Fibroblast of pulmonary artery (primary cell): Measurements from ENCODE around the gene TBCC.
A peak's percentile ranks its signal among the peaks of the same experiment; 100 is the strongest.

Source experiments
- DNase-seq: peaks from one replicate; pipeline ENCODE4 v3.0.0-alpha.2; 2010; ENCODE audit warnings: low read depth
- H3K4me3 ChIP-seq: replicated peaks from 2 replicates; pipeline ENCODE4 v1.5.1; 2011; ENCODE audit warnings: low read depth, mild to moderate bottlenecking, control low read depth, low read length, moderate library complexity
- CTCF ChIP-seq: IDR thresholded peaks from 2 replicates; pipeline ENCODE4 v1.5.1; 2011; ENCODE audit warnings: mild to moderate bottlenecking, control low read depth, low read length, inconsistent platforms; ENCODE audit errors: missing control alignments

TBCC gene

GRCh38 chr6:42786525-42786985, 40.7 kb upstream of the TBCC start:
- DNase-seq, result no peak
- no peak overlapping the region for H3K4me3 ChIP-seq
- TF ChIP-seq CTCF, result no peak

DNA sequence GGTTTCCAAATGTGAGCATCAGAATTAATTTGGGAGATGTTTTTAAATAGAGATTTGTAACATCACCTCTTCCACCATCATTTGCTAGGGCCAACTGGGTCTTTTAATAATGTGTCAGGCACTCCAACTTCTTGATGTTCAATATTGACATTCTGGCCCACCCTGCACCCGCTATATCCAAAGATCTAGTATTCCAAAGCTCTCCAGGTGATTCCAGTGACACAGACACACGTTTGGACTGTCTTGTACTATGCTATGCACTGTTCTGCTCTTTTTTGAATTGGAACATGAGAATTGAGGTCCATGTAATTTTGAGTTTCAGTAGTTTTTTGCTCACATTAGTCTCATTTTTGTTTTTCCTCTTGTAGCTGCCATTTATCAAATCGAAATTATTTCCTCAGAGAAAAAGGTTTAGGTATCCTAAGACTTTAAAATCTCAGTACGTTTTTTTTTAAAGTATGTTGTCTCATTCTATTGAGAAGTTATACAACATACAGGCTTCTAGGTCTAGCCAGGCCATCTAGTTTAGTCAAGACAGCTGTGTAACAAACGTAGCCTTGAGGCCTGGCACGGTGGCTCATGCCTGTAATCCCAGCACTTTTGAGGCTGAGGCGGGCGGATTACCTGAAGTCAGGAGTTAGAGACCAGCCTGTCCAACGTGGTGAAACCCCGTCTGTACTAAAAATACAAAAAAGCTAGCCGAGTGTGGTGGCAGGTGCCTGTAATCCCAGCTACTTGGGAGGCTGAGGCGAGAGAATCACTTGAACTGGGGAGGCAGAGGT, 39.0 kb upstream of the TBCC start:
- no peak for DNase-seq
- H3K4me3 ChIP-seq, result peak overlapping the region; percentile 92

GRCh38 chr6:42783876-42784642, 38.2 kb upstream of the TBCC start:
- DNase-seq, result peak; percentile 27
- H3K4me3 ChIP-seq, result peak overlapping the region; percentile 92
- TF ChIP-seq CTCF, result no peak

More for the DNA sequence above, 39.0 kb upstream of the TBCC start:
- no peak for TF ChIP-seq CTCF

DNA sequence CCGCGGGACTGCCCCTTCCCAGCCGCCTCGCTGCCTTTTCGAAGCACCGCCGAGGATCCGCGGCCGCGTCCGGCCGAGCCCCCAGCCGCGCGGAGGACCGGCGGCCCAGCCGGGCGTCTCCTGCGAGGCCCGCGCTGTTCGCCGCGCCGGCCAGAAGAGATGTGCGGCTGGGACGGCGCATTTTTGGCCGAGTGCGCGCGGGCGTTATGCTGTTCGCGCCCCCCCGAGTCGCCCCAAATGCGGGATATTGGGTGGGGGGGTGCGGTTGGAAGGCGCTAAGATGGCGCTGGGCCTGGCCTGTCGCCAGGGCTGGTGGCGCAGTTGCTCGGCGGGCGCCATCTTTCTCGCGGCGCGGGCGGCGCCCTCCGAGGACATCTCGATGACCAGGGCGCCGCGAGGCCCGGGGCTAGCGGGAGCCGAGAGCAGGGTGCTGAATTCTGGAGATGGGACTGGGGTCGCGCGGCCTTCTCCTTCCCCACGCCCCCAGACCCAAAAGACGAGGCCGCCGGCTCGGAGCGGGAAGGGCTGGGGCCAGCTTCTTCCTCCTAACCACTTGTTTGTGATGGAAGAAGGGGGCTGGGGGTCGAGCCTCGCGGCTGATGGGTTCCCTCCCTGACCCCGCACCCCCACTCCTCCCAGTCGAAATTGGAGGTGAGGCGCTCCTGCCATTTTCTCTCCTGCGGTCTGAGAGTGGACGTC, 37.4 kb upstream of the TBCC start:
- no peak for TF ChIP-seq CTCF
- peak overlapping the region; percentile 92 for H3K4me3 ChIP-seq
- peak; percentile 79 for DNase-seq

GRCh38 chr6:42782689-42783176, 36.8 kb upstream of the TBCC start:
- H3K4me3 ChIP-seq, result peak overlapping the region; percentile 92
- TF ChIP-seq CTCF, result no peak
- DNase-seq, result peak; percentile 91

DNA sequence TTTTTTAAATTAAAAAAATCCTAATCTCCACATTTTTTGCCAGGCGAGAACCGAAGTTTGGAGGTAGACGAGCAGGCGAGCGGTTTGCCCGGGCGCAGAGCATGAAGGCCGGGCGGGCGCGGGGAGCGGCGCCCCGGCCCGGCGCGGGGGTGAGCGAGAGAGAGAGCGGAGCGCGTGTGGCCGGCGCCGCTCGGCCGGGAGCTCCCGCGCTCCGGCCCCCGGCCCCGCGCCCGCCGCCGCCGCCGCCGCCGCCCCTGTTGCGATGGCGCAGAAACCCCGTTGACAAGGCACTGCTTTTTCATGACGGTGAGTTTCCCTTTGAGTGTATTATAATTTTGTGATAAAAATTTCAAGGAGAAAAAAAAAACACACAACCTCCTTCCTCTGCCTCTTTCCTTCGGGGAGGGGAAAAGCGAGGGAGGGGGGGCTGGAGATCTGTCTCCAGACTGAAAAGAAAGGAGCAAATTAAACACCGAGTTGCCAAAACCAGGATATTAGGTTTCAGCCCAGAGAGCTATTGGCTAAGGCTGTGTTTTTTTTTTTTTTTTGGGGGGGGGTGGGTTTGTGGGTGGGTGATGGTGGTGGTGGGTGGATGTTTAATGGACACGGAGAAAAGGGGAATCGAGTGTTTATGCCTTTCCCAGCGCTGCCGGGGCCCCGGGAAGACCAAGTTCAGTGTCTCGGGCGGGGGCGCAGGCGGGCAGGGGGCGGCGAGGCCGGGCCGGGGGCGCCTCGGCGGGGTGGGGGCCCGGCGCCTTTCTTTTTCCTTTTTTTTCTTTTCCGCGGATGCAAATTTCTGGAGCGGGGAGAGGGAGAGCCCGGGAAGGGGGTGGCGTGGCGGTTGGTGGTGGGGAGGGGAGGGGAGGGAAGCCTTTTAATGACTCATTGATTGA, 36.1 kb upstream of the TBCC start, which contains the start of gene BICRAL:
Gene BICRAL (plus strand): TSS at position 257 of the 893 bp plus-strand sequence. CDS start 39,971 bp downstream, outside the sequence.
- H3K4me3 ChIP-seq, result peak within 1 kb of the TSS; percentile 92
- no peak for TF ChIP-seq CTCF
- DNase-seq, result peak; percentile 87
